ENCODE results near the gene SMG6. TPM values are rescaled to one million over a fixed set of nuclear protein-coding genes. Genes with fewer than 3 reads are reported as not detected.

The SMG6 gene
- total and polyA plus RNA-seq, 2 donors (not counting 1 experiment from before 2014, with no cell fraction given) = 10.6 to 35.5 TPM

DNA sequence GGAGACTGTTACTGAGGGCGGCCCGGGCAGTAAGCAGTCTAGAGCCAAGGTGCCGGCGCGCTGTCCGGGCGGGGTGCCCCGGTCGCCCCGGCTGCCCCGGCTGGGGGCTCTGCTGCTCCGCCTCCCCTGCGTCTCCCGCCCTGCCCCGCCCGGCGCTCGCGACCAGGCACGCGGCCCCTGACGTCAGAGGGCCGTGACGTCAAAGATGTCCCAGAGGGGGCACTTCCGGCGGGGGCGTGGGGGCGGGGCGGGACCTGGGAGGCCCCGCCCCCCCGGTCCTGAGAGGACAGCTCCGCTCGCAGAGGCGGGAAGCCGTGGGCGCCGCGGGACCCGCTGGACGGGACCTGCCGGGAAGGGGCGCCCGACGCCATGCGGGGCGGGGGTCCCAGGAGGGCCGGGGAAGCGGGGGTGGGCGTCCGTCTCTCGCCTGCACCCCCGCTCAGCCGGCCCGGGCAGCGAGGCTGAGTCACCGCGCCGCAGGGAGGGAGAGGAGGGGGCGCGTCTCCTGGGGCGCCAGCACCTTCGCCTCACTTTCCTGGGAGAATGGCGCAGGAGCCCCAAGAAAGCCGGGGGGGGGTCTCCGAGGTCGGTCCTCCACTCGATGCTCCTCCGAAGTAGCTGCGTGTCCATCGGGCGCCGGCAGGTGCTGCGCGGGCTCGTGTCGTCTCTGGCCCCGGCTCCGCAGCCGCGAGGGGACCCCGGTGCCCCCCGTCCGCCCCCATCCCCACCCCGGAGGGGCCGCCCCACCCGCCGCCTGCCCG, 253.1 kb downstream of the SMG6 start:
- intact Hi-C loops (cut with micrococcal nuclease) = loop anchor here (1.0 to 10.0 kb wide), 3 partner anchors 8 to 287 kb away; partner anchors contain the start of genes OVCA2, SGSM2 and TSR1
- no peak overlapping the region for H3K4me3 Mint-ChIP-seq
- H3K4me1 ChIP-seq (ENCODE audit: control insufficient read depth in 2 of 2, insufficient read depth in 2 of 2, low read length in 2 of 2) = peaks cover 42 to 59% of the 10 kb centered on the region in 2 donors
- H3K27me3 Mint-ChIP-seq = peaks cover 11% of the 10 kb centered on the region
- H3K9me3 ChIP-seq (ENCODE audit: control extremely low read depth in 1 of 3, control insufficient read depth in 2 of 3, insufficient read depth in 1 of 3, low read length in 2 of 3) = peaks cover 0 to 13% (median 0%) of the 10 kb centered on the region in 3 donors
- no peak for TF ChIP-seq EZH2 (IDR thresholded peaks at IDR 0.05; ENCODE audit: borderline replicate concordance, insufficient read depth, low read depth, low read length, poor library complexity, severe bottlenecking)
- TF ChIP-seq, protein P1, sequence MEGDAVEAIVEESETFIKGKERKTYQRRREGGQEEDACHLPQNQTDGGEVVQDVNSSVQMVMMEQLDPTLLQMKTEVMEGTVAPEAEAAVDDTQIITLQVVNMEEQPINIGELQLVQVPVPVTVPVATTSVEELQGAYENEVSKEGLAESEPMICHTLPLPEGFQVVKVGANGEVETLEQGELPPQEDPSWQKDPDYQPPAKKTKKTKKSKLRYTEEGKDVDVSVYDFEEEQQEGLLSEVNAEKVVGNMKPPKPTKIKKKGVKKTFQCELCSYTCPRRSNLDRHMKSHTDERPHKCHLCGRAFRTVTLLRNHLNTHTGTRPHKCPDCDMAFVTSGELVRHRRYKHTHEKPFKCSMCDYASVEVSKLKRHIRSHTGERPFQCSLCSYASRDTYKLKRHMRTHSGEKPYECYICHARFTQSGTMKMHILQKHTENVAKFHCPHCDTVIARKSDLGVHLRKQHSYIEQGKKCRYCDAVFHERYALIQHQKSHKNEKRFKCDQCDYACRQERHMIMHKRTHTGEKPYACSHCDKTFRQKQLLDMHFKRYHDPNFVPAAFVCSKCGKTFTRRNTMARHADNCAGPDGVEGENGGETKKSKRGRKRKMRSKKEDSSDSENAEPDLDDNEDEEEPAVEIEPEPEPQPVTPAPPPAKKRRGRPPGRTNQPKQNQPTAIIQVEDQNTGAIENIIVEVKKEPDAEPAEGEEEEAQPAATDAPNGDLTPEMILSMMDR (IDR thresholded peaks at IDR 0.05) = no peak
- H3K4me2 ChIP-seq (replicated peaks; ENCODE audit: low read depth, low read length, poor library complexity, severe bottlenecking) = peak overlapping the region; percentile 84
- ATAC-seq (ENCODE audit: low read depth) (peak; percentile 12), DNase-seq (peak; percentile 89)
- peaks cover 2% of the 10 kb centered on the region for H3K79me2 ChIP-seq (ENCODE audit: control insufficient read depth, insufficient read depth, low read length)
- no peaks in the 10 kb centered on the region for H3K9me3 Mint-ChIP-seq (ENCODE audit: insufficient read depth)
- peak overlapping the region; percentile 49 for H3K9ac ChIP-seq (ENCODE audit: low read length)
- H3K4me3 ChIP-seq (ENCODE audit: control extremely low read depth in 1 of 5, extremely low read depth in 1 of 5, insufficient read depth in 1 of 5, low read depth in 2 of 5, low read length in 4 of 5) = peak overlapping the region in 3 of 5 experiments; percentile 27 to 49 (median 44)
- ChIA-PET POLR2A (no interaction called here), CTCF (interaction anchor here (2.7 kb wide), 1 partner anchor 194 kb away, joined by 28 read pairs; no protein-coding TSS in a partner anchor)
- H3K27me3 ChIP-seq (replicated peaks in 1 of 4; ENCODE audit: control extremely low read depth in 1 of 4, control insufficient read depth in 3 of 4, insufficient read depth in 4 of 4, low read length in 3 of 4) = peaks cover 0 to 61% (median 18%) of the 10 kb centered on the region in 4 experiments
- peaks cover 24% of the 10 kb centered on the region for H4K20me1 ChIP-seq (ENCODE audit: control insufficient read depth, insufficient read depth, low read length, poor library complexity, severe bottlenecking)
- H3K4me1 Mint-ChIP-seq = peaks cover 33% of the 10 kb centered on the region
- 2% methylated on average over 88 of the region's 88 CpGs for WGBS (ENCODE audit: insufficient coverage)
- H2AFZ ChIP-seq (ENCODE audit: insufficient read depth, low read depth, low read length, poor library complexity, severe bottlenecking) = no peak overlapping the region
- H3K27ac Mint-ChIP-seq = no peak overlapping the region
- no peak overlapping the region for H3K27ac ChIP-seq (ENCODE audit: low read length in 2 of 2)
- H3K36me3 ChIP-seq (replicated peaks in 1 of 2; ENCODE audit: control extremely low read depth in 1 of 2, control insufficient read depth in 1 of 2, extremely low read depth in 1 of 2, insufficient read depth in 2 of 2, low read length in 1 of 2) = no peaks in the 10 kb centered on the region

All from B cell (primary cell).